Measurements from ENCODE around the gene OAF.

DNA sequence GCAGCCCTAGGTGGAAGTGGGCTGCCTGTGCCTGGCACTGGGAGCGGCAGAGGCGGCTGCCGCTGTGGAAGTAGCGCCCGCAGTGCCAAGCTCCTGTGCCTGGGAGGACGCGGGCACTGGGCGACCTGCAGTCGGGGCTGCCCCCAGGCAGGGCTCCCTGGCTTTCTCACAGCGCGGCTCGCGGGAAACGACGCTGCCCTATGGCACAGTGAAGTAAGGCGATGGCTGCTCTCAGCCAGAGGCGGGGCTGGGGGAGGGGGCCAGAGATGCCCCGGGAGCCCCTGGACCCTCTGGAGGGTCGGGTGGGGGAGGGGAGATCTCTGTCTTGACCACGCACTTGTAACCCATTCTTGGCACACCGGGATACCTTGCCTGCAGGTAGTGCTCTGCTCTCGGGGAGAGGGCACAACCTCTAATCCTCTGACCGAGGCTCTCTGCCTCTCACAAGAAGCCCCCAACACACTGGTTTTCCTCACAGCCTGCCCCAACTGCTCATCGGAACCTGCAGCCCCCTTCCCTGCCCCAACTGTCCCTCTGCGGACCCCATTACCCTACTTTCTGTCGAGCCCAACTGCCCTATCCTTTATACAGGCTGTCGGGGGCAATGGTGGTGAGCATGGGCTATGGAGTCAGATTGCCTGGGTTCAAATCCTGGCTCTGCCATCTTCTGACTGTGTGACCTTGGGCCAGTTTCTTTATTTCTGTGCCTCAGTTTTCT, 40.7 kb upstream of the OAF start:
- TF ChIP-seq, protein P1, sequence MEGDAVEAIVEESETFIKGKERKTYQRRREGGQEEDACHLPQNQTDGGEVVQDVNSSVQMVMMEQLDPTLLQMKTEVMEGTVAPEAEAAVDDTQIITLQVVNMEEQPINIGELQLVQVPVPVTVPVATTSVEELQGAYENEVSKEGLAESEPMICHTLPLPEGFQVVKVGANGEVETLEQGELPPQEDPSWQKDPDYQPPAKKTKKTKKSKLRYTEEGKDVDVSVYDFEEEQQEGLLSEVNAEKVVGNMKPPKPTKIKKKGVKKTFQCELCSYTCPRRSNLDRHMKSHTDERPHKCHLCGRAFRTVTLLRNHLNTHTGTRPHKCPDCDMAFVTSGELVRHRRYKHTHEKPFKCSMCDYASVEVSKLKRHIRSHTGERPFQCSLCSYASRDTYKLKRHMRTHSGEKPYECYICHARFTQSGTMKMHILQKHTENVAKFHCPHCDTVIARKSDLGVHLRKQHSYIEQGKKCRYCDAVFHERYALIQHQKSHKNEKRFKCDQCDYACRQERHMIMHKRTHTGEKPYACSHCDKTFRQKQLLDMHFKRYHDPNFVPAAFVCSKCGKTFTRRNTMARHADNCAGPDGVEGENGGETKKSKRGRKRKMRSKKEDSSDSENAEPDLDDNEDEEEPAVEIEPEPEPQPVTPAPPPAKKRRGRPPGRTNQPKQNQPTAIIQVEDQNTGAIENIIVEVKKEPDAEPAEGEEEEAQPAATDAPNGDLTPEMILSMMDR (IDR thresholded peaks at IDR 0.05; ENCODE audit: insufficient read depth, low read depth, low read length), result no peak
- no peak for TF ChIP-seq EZH2 (IDR thresholded peaks at IDR 0.05; ENCODE audit: insufficient read depth, low read length)

Measured in astrocyte (in vitro differentiated cells and primary cell).